GM23248 (cell line): Measurements from ENCODE around the gene SETBP1. TPM values are rescaled to one million over a fixed set of nuclear protein-coding genes. Genes with fewer than 3 reads are reported as not detected.

Source experiments
- DNase-seq: peaks from one replicate; pipeline ENCODE4 v3.0.0-alpha.2; 2015
- H2AFZ ChIP-seq: fragments of 200-600 bp; sonication (generic); 2 replicates; pipeline ENCODE4 v1.6.1; 2016; ENCODE audit warnings: antibody characterized with exemption
- H3F3A ChIP-seq: fragments of 200-600 bp; sonication (generic); 2 replicates; pipeline ENCODE4 v1.6.1; 2016; ENCODE audit warnings: mild to moderate bottlenecking, antibody characterized with exemption, mixed run types; ENCODE audit not compliant: insufficient read depth
- H3K27ac ChIP-seq: fragments of 200-600 bp; sonication (generic); 2 replicates; pipeline ENCODE4 v1.5.1; 2016; ENCODE audit warnings: mild to moderate bottlenecking
- H3K27me3 ChIP-seq: fragments of 200-600 bp; sonication (generic); replicated peaks from 2 replicates; pipeline ENCODE4 v1.6.1; 2016; ENCODE audit warnings: mild to moderate bottlenecking; ENCODE audit not compliant: insufficient read depth
- H3K36me3 ChIP-seq: fragments of 200-600 bp; sonication (generic); 2 replicates; pipeline ENCODE4 v1.6.1; 2016; ENCODE audit warnings: low read depth, mild to moderate bottlenecking
- H3K4me1 ChIP-seq: fragments of 200-600 bp; sonication (generic); 2 replicates; pipeline ENCODE4 v1.6.1; 2016; ENCODE audit warnings: mild to moderate bottlenecking; ENCODE audit not compliant: insufficient read depth
- H3K4me2 ChIP-seq: fragments of 200-600 bp; sonication (generic); one replicate; pipeline ENCODE4 v1.6.1; 2016; ENCODE audit warnings: mild to moderate bottlenecking; ENCODE audit not compliant: unreplicated experiment
- H3K4me3 ChIP-seq: fragments of 200-600 bp; sonication (generic); 2 replicates; pipeline ENCODE4 v1.5.1; 2016; ENCODE audit warnings: mild to moderate bottlenecking
- H3K79me2 ChIP-seq: fragments of 200-600 bp; sonication (generic); 2 replicates; pipeline ENCODE4 v1.6.1; 2016; ENCODE audit warnings: mild to moderate bottlenecking; ENCODE audit not compliant: insufficient read depth
- H3K9ac ChIP-seq: fragments of 200-600 bp; sonication (generic); 2 replicates; pipeline ENCODE4 v1.6.1; 2016; ENCODE audit warnings: mild to moderate bottlenecking
- H3K9me2 ChIP-seq: fragments of 200-600 bp; sonication (generic); 2 replicates; pipeline ENCODE4 v1.6.1; 2016; ENCODE audit warnings: mixed run types, mild to moderate bottlenecking, moderate library complexity; ENCODE audit not compliant: insufficient read depth
- H3K9me3 ChIP-seq: fragments of 200-600 bp; sonication (generic); one replicate; pipeline ENCODE4 v1.6.1; 2017; ENCODE audit warnings: low read depth
- H4K20me1 ChIP-seq: fragments of 200-600 bp; sonication (generic); 2 replicates; pipeline ENCODE4 v1.6.0; 2016; ENCODE audit not compliant: insufficient read depth
- EZH2 ChIP-seq: fragments of 200-600 bp; sonication (generic); IDR thresholded peaks from 2 replicates; pipeline ENCODE4 v1.6.1; 2018; ENCODE audit warnings: antibody characterized with exemption, mild to moderate bottlenecking; ENCODE audit not compliant: insufficient read depth, poor library complexity, severe bottlenecking
- EZH2phosphoT487 ChIP-seq: fragments of 200-600 bp; sonication (generic); IDR thresholded peaks from 2 replicates; pipeline ENCODE4 v1.6.1; 2018; ENCODE audit warnings: antibody characterized with exemption, moderate library complexity, mild to moderate bottlenecking, low read depth; ENCODE audit not compliant: insufficient read depth
- WGBS, 2 experiments: methylation state at CpG; one replicate each; pipeline ENCODE4 v1.1.6; 2015 to 2017; ENCODE audit warnings: low lambda C conversion rate in 2 of 2, low coverage in 1 of 2; ENCODE audit errors: missing lambda C conversion rate in 2 of 2; 5-methylcytosine and 5-hydroxymethylcytosine counted together
- in situ Hi-C: fragments of 300-500 bp; cut with MboI; formaldehyde crosslinking; loops from 2 replicates; pipeline ENCODE4 v1.15.0; 2020
- polyA plus RNA-seq: library from polyadenylated mRNA; unstranded; fragments of >200 nt; fragmentation: Nextera tagmentation; extraction: Ambion mirVana; gene quantifications from 2 replicates; pipeline ENCODE4 v1.2.1, GENCODE V29; 2016
- total RNA-seq: library from RNA; depleted of rRNA; stranded (reverse); fragments of >200 nt; shearing (Covaris generic); gene quantifications from 2 replicates; pipeline ENCODE4 v1.2.3, GENCODE V29; 2014

SETBP1 gene
- total and polyA plus RNA-seq, 2 experiments from 2014 or later = 1.3 to 4.1 TPM

DNA sequence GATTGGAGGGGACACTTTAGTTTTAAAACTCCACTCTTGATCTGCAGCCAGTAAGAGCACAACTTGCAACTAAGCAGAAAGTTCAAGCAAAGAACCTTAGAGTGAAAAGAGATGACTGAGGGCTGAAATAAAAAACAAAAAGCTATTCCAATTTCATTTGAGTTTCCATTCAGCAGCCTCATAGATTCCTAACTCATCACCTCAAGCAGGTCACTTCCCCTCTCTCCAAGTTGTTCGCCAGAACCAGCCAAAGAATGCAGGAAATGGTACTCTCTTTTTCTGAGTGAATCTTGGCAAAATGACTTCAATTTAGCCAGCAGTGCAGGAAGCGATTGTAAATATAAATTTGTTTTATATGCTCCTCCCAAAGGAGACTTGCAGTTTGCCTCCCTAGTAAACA lies 213.3 kb downstream of the SETBP1 start:
- no peaks in the 10 kb centered on the region; the same call in 1 of the 2 replicates for H3K36me3 ChIP-seq
- no peak overlapping the region for H3K4me3 ChIP-seq
- no peak overlapping the region for H3K4me2 ChIP-seq
- H3K27me3 ChIP-seq = no peaks in the 10 kb centered on the region
- TF ChIP-seq EZH2phosphoT487 (no peak), EZH2 (no peak)
- H3F3A ChIP-seq = peaks cover 18% of the 10 kb centered on the region; the same call in 1 of the 2 replicates
- H3K9me3 ChIP-seq = no peaks in the 10 kb centered on the region
- H3K79me2 ChIP-seq = no peaks in the 10 kb centered on the region
- no peak overlapping the region for H3K27ac ChIP-seq
- in situ Hi-C loops = loop anchor here (10.0 to 25.0 kb wide), 2 partner anchors 209 to 757 kb away; partner anchors contain the start of gene SETBP1
- 43 to 66% methylated on average over 2 of the region's 2 CpGs for WGBS, 2 experiments
- H4K20me1 ChIP-seq = no peaks in the 10 kb centered on the region
- no peak overlapping the region for H3K9ac ChIP-seq
- H3K9me2 ChIP-seq = no peaks in the 10 kb centered on the region
- no peak overlapping the region for H2AFZ ChIP-seq
- H3K4me1 ChIP-seq = peaks cover 19% of the 10 kb centered on the region
- DNase-seq = no peak

GRCh38 chr18:44895176-44895798 lies 214.6 kb downstream of the SETBP1 start:
- H2AFZ ChIP-seq = no peak overlapping the region
- no peak overlapping the region for H3K4me2 ChIP-seq
- no peaks in the 10 kb centered on the region for H3K79me2 ChIP-seq
- no peaks in the 10 kb centered on the region for H3K9me3 ChIP-seq
- no peak overlapping the region for H3K4me3 ChIP-seq
- peaks cover 18% of the 10 kb centered on the region; the same call in 1 of the 2 replicates for H3F3A ChIP-seq
- H3K9ac ChIP-seq = no peak overlapping the region
- peaks cover 19% of the 10 kb centered on the region for H3K4me1 ChIP-seq
- no peaks in the 10 kb centered on the region for H3K9me2 ChIP-seq
- TF ChIP-seq EZH2phosphoT487 = no peak
- no peak for TF ChIP-seq EZH2
- H4K20me1 ChIP-seq = no peaks in the 10 kb centered on the region
- DNase-seq = peak; percentile 52
- no peak overlapping the region for H3K27ac ChIP-seq
- H3K27me3 ChIP-seq = no peaks in the 10 kb centered on the region
- no peaks in the 10 kb centered on the region; the same call in 1 of the 2 replicates for H3K36me3 ChIP-seq
- in situ Hi-C loops = loop anchor here (10.0 to 25.0 kb wide), 2 partner anchors 210 to 758 kb away; partner anchors contain the start of gene SETBP1
- whole genome bisulfite sequencing, 2 experiments = 24 to 42% methylated on average over 1 of the region's 1 CpG

GRCh38 chr18:44896846-44897245 lies 216.2 kb downstream of the SETBP1 start:
- Histone ChIP-seq H2AFZ (no peak overlapping the region), H3K9ac (no peak overlapping the region), H3K9me3 (no peaks in the 10 kb centered on the region), H3K79me2 (no peaks in the 10 kb centered on the region), H3K4me2 (no peak overlapping the region), H3F3A (peaks cover 18% of the 10 kb centered on the region; the same call in 1 of the 2 replicates), H3K36me3 (no peaks in the 10 kb centered on the region), H3K4me1 (peaks cover 19% of the 10 kb centered on the region), H4K20me1 (no peaks in the 10 kb centered on the region), H3K4me3 (no peak overlapping the region), H3K27me3 (no peaks in the 10 kb centered on the region), H3K27ac (no peak overlapping the region), H3K9me2 (no peaks in the 10 kb centered on the region)
- 95 to 97% methylated on average over 6 of the region's 6 CpGs for WGBS, 2 experiments
- no peak for TF ChIP-seq EZH2phosphoT487
- no peak for TF ChIP-seq EZH2
- in situ Hi-C loops = loop anchor here (10.0 to 25.0 kb wide), 2 partner anchors 212 to 760 kb away; partner anchors contain the start of gene SETBP1
- no peak for DNase-seq

- no peak for TF ChIP-seq EZH2phosphoT487
- TF ChIP-seq EZH2 = no peak
- DNase-seq = no peak
- Histone ChIP-seq H3K27me3 (no peaks in the 10 kb centered on the region), H3K9me2 (no peaks in the 10 kb centered on the region), H3K4me1 (peaks cover 19% of the 10 kb centered on the region), H3F3A (peaks cover 18% of the 10 kb centered on the region; the same call in 1 of the 2 replicates), H4K20me1 (no peaks in the 10 kb centered on the region), H3K9me3 (no peaks in the 10 kb centered on the region), H3K9ac (no peak overlapping the region), H3K79me2 (no peaks in the 10 kb centered on the region), H3K27ac (no peak overlapping the region), H3K36me3 (no peaks in the 10 kb centered on the region), H2AFZ (no peak overlapping the region), H3K4me3 (no peak overlapping the region), H3K4me2 (no peak overlapping the region)
- WGBS, 2 experiments = 82 to 86% methylated on average over 8 of the region's 8 CpGs
- in situ Hi-C loops = loop anchor here (10.0 to 25.0 kb wide), 2 partner anchors 213 to 760 kb away; partner anchors contain the start of gene SETBP1
Measured at GRCh38 chr18:44897411-44897810, 216.7 kb downstream of the SETBP1 start.
